ENCODE results near the gene F12.
A peak's percentile ranks its signal among the peaks of the same experiment; 100 is the strongest.

F12 gene

DNA sequence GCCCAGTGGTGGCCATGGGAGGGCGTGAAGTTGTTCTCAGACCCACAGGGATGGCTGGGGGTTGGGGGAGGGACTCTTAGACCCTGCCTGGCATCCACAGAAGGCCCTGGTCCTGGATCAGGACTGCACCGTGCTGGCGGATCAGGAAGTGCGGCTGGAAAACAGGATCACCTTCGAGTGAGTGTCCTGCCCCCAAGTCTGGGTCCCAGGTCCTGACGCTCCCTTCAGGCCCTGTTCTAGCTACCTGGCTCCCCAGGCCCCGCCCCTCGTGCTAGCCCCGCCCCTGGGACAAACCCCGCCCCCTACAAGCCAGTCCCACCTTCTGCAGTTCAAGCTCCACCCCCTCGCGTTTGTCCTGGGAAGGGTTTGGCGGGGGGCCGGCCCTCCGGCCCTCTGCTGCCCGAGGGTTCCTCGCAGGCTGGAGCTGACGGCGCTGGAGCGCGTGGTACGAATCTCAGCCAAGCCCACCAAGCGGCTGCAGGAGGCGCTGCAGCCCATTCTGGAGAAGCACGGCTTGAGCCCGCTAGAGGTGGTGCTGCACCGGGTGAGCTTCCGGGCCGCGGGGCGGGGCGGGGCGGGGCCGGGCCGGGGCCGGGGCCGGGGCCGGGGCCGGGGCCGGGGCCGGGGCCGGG, 38.8 kb downstream of the F12 start:
- no peak for DNase-seq (ENCODE audit: low read depth in 1 of 2, low spot score in 1 of 2)
- no peak overlapping the region for H3K4me3 ChIP-seq (replicated peaks; ENCODE audit: insufficient read depth, low read length)
- H3K27me3 ChIP-seq (ENCODE audit: insufficient read depth, poor library complexity, severe bottlenecking) = no peaks in the 10 kb centered on the region
- no peak for TF ChIP-seq GABPA (IDR thresholded peaks at IDR 0.05; ENCODE audit: low read depth)
- no peak overlapping the region for H3K27ac ChIP-seq (replicated peaks)

DNA sequence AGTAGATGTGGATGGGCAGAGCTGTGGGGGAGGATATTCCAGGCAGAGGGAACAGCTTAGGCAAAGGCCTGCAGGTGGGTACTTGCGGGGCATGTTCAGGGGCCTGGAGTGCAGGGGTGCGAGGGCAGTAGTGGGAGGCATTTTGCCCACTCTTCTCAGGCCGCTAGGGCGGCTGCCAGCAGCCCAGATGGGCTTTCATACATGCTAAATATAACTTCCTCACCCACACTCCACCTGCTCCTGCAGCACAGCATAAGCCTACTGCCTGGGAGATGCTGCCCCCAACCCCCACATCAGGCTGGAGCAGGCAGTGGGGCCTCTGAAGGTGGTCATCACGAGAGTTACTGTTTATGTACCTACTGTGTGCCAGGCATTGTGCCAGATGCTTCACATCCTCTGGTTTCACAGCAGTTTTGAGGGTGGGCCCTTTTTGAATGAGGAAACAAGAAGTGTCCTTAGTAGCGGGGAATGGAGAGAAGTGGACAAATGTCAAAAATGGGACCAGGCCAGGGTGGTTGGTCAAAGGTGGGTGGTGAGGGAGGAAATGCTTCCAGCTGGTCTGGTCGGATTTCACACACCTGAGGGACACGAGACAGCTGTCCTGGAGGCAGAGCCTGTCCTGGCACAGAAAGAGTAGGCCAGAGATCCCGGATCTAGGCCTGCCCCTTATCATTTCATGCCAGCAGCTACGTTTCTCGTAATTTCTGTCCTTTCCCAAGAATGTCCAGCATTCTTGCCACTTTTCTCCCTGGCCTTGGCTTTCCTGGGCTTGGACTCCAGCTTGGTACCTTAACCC, 39.5 kb downstream of the F12 start:
- H3K27me3 ChIP-seq (ENCODE audit: insufficient read depth, poor library complexity, severe bottlenecking) = no peaks in the 10 kb centered on the region
- no peak for DNase-seq (ENCODE audit: low read depth in 1 of 2, low spot score in 1 of 2)
- TF ChIP-seq GABPA (IDR thresholded peaks at IDR 0.05; ENCODE audit: low read depth) (no peak), SPI1 (IDR thresholded peaks at IDR 0.05; ENCODE audit: borderline replicate concordance, low read depth) (no peak), POLR2AphosphoS5 (IDR thresholded peaks at IDR 0.05; ENCODE audit: low read depth) (no peak)
- TF ChIP-seq, protein P1, sequence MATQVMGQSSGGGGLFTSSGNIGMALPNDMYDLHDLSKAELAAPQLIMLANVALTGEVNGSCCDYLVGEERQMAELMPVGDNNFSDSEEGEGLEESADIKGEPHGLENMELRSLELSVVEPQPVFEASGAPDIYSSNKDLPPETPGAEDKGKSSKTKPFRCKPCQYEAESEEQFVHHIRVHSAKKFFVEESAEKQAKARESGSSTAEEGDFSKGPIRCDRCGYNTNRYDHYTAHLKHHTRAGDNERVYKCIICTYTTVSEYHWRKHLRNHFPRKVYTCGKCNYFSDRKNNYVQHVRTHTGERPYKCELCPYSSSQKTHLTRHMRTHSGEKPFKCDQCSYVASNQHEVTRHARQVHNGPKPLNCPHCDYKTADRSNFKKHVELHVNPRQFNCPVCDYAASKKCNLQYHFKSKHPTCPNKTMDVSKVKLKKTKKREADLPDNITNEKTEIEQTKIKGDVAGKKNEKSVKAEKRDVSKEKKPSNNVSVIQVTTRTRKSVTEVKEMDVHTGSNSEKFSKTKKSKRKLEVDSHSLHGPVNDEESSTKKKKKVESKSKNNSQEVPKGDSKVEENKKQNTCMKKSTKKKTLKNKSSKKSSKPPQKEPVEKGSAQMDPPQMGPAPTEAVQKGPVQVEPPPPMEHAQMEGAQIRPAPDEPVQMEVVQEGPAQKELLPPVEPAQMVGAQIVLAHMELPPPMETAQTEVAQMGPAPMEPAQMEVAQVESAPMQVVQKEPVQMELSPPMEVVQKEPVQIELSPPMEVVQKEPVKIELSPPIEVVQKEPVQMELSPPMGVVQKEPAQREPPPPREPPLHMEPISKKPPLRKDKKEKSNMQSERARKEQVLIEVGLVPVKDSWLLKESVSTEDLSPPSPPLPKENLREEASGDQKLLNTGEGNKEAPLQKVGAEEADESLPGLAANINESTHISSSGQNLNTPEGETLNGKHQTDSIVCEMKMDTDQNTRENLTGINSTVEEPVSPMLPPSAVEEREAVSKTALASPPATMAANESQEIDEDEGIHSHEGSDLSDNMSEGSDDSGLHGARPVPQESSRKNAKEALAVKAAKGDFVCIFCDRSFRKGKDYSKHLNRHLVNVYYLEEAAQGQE (IDR thresholded peaks at IDR 0.05; ENCODE audit: insufficient replicate concordance, low read depth) = no peak
- TF ChIP-seq, protein P2, sequence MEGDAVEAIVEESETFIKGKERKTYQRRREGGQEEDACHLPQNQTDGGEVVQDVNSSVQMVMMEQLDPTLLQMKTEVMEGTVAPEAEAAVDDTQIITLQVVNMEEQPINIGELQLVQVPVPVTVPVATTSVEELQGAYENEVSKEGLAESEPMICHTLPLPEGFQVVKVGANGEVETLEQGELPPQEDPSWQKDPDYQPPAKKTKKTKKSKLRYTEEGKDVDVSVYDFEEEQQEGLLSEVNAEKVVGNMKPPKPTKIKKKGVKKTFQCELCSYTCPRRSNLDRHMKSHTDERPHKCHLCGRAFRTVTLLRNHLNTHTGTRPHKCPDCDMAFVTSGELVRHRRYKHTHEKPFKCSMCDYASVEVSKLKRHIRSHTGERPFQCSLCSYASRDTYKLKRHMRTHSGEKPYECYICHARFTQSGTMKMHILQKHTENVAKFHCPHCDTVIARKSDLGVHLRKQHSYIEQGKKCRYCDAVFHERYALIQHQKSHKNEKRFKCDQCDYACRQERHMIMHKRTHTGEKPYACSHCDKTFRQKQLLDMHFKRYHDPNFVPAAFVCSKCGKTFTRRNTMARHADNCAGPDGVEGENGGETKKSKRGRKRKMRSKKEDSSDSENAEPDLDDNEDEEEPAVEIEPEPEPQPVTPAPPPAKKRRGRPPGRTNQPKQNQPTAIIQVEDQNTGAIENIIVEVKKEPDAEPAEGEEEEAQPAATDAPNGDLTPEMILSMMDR (IDR thresholded peaks at IDR 0.05; ENCODE audit: insufficient read depth, low read length) = no peak
- H3K4me3 ChIP-seq (replicated peaks; ENCODE audit: insufficient read depth, low read length) = no peak overlapping the region
- no peak overlapping the region for H3K27ac ChIP-seq (replicated peaks)

DNA sequence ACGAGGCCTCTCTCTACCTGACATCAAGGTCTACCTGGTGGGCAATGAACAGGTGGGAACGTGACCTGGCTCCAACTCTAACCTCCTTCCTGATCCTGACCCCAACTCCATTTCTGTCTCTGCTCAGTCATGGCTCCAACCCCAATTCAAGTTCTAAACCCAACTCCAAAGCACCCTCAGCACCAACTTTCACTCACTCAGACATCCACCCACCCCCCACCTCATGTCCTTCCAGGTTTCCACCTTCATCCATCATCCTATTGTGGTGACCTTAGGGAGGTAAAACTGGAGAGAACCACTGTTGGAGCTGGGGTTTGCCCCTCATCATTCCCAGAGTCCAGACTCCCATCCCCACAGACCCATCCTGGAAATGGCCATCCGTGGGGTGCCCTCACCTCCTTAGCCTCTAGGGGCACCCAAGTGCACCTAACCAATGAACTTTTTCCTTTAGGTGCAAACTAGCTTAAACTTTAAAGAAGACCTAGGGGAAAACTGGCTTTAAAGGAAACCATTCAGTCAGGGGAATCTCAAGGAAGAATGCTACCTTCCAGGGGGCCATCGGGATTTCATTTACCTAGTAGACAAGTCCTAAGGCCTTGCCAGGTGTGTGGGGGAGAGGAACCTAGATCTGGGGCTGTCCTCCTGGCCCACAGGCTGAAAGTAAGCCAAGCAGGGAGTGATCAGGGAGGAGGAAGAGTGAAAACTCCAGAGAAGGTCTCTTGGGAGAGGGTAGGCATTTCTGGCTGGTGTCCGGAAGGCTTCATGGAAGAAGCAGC, 40.3 kb downstream of the F12 start:
- Histone ChIP-seq H3K27me3 (ENCODE audit: insufficient read depth, poor library complexity, severe bottlenecking) (no peaks in the 10 kb centered on the region), H3K27ac (replicated peaks) (no peak overlapping the region; the same call in 1 of the 2 replicates), H3K4me3 (replicated peaks; ENCODE audit: insufficient read depth, low read length) (no peak overlapping the region)
- no peak for DNase-seq (ENCODE audit: low read depth in 1 of 2, low spot score in 1 of 2)
- TF ChIP-seq, protein P2 (IDR thresholded peaks at IDR 0.05; ENCODE audit: insufficient read depth, low read length) = peak; percentile 88
- TF ChIP-seq SPI1 (IDR thresholded peaks at IDR 0.05; ENCODE audit: borderline replicate concordance, low read depth) = no peak

DNA sequence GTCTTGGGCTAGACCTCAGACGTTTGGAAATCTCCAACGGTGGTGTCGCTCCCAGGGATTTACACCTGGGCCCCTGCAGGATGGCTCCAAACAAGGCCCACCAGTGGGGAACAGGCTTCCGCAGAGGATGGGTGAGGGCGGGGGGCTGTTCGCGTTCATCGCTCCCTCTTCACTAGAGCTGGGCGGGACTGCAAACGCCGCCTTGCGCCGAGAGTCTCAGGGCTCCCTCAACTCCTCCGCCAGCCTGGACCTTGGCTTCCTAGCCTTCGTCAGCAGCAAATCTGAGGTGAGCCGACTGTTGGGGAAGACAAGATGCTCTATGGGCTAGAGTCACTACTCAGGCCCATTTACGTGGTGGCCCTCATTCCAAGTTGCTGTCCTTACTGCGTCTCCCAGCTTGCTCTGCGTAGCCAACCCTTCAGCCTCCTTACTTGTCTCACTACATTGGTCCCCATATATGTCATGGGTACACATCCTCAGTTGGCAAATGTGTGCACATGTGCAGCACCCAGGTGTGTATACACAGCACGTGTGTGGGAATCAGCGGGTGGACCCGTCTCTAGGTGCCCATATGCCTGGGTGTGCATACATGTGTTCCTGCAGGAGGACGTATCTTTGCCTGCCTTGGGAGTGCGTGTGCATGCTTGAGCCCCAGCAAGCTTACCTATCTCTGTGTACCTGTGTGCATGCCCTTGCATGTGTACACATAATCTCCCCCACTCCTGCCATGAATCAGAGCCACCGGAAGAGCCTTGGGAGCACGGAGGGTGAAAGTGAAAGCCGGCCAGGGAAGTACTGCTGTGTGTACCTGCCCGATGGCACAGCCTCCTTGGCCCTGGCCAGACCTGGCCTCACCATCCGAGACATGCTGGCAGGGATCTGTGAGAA, 41.1 kb downstream of the F12 start:
- H3K27ac ChIP-seq (replicated peaks) = no peak overlapping the region
- TF ChIP-seq SPI1 (IDR thresholded peaks at IDR 0.05; ENCODE audit: borderline replicate concordance, low read depth) (no peak), GABPA (IDR thresholded peaks at IDR 0.05; ENCODE audit: low read depth) (no peak), POLR2AphosphoS5 (IDR thresholded peaks at IDR 0.05; ENCODE audit: low read depth) (no peak)
- TF ChIP-seq, protein P2 (IDR thresholded peaks at IDR 0.05; ENCODE audit: insufficient read depth, low read length) = no peak
- TF ChIP-seq, protein P1 (IDR thresholded peaks at IDR 0.05; ENCODE audit: insufficient replicate concordance, low read depth) = no peak
- no peaks in the 10 kb centered on the region for H3K27me3 ChIP-seq (ENCODE audit: insufficient read depth, poor library complexity, severe bottlenecking)
- H3K4me3 ChIP-seq (replicated peaks; ENCODE audit: insufficient read depth, low read length) = no peak overlapping the region
- DNase-seq (ENCODE audit: low read depth in 1 of 2, low spot score in 1 of 2) = no peak

All from HL-60 (cell line).